RWPE1 (cell line): ENCODE measurements around the gene ZNF219.

ENCODE experiments used
- CTCF ChIA-PET: fragments of 350-600 bp; sonication (Branson Sonifier 250); formaldehyde crosslinking; extraction: SDS; loops from one replicate; lab custom pipeline; 2021; lab: Yijun Ruan, JAX
- POLR2A ChIA-PET: fragments of 400-600 bp; formaldehyde crosslinking; extraction: SDS; loops from one replicate; lab custom pipeline; 2020; ENCODE audit warnings: antibody characterized with exemption; ENCODE audit not compliant: low non-redundant PET; lab: Yijun Ruan, JAX
- DNase-seq: peaks from one replicate; pipeline ENCODE4 v3.0.0; 2012; ENCODE audit warnings: low spot score
- H3K27ac ChIP-seq: fragments of 450-650 bp; 2 replicates; pipeline ENCODE4 v1.5.1; 2017
- CTCF ChIP-seq: fragments of 450-650 bp; conservative IDR thresholded peaks from 2 replicates; pipeline ENCODE4 v1.5.1; 2017; ENCODE audit warnings: low read depth, mild to moderate bottlenecking

ZNF219 gene

GRCh38 chr14:21049271-21049673 lies 49.2 kb downstream of the ZNF219 start:
- no peak overlapping the region for H3K27ac ChIP-seq
- ChIA-PET CTCF (interaction anchor here (0.6 kb wide), 2 partner anchors 19 to 35 kb away, joined by 3 to 4 read pairs; no protein-coding TSS in a partner anchor), POLR2A (no interaction called here)
- no peak for TF ChIP-seq CTCF
- DNase-seq: no peak

GRCh38 chr14:21048638-21049037 lies 49.8 kb downstream of the ZNF219 start:
- no peak for TF ChIP-seq CTCF
- CTCF ChIA-PET: interaction anchor here (0.6 kb wide), 2 partner anchors 19 to 35 kb away, joined by 3 to 4 read pairs; no protein-coding TSS in a partner anchor
- H3K27ac ChIP-seq: no peak overlapping the region
- DNase-seq: no peak
- POLR2A ChIA-PET: no interaction called here

GRCh38 chr14:21047378-21047781 lies 51.1 kb downstream of the ZNF219 start:
- CTCF ChIA-PET: interaction anchor here (0.6 to 0.9 kb wide), 3 partner anchors 33 to 283 kb away, joined by 3 to 8 read pairs (median 3); no protein-coding TSS in a partner anchor
- no peak for DNase-seq
- H3K27ac ChIP-seq: no peak overlapping the region
- POLR2A ChIA-PET: no interaction called here
- TF ChIP-seq CTCF: no peak

- ChIA-PET POLR2A (interaction anchor here (0.6 kb wide), 1 partner anchor 701 kb away, joined by 5 read pairs; no protein-coding TSS in a partner anchor), CTCF (interaction anchor here (1.1 to 1.7 kb wide), 2 partner anchors 20 to 29 kb away, joined by 4 to 7 read pairs; no protein-coding TSS in a partner anchor)
- no peak overlapping the region for H3K27ac ChIP-seq
- DNase-seq: no peak
- no peak for TF ChIP-seq CTCF
Measured at GRCh38 chr14:21043974-21044618, 54.4 kb downstream of the ZNF219 start.

GRCh38 chr14:21043387-21043973 lies 55.0 kb downstream of the ZNF219 start:
- H3K27ac ChIP-seq: no peak overlapping the region; the same call in 1 of the 2 replicates
- no peak for TF ChIP-seq CTCF
- ChIA-PET POLR2A (interaction anchor here (0.6 kb wide), 1 partner anchor 700 kb away, joined by 5 read pairs; no protein-coding TSS in a partner anchor), CTCF (interaction anchor here (1.1 to 1.7 kb wide), 3 partner anchors 19 to 61 kb away, joined by 4 to 7 read pairs (median 4); no protein-coding TSS in a partner anchor)
- DNase-seq: no peak

- no peak for DNase-seq
- no peak for TF ChIP-seq CTCF
- ChIA-PET CTCF (interaction anchor here (1.1 to 4.6 kb wide), 3 partner anchors 28 to 61 kb away, joined by 4 to 83 read pairs (median 7); no protein-coding TSS in a partner anchor), POLR2A (no interaction called here)
- H3K27ac ChIP-seq: no peak overlapping the region; the same call in 1 of the 2 replicates
Measured at GRCh38 chr14:21042918-21043317, 55.5 kb downstream of the ZNF219 start.
